ENCODE results near the gene ARNT2.

The ARNT2 gene

GRCh38 chr15:80404761-80405553 is 775 bp downstream of the ARNT2 start:
- CTCF ChIA-PET = interaction anchor here (0.7 kb wide), 1 partner anchor 8 kb away, joined by 3 read pairs; no protein-coding TSS in a partner anchor
- peak in 2 of 3 donors; percentile 6 to 17 for DNase-seq

DNA sequence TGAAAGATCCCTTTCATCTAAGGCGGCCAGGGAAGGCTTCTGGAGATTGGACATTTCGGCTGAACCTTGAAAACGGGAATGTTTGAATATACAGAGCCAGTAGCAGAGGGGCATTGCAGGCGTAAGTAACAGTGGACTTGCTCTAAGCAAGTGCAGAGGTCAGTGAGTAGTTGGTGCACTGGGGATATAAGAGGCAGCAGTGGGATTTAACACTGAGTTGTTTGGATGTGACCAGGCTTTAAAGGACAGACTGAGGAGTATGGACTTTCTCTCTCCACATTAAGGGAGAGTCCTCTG is 1.3 kb downstream of the ARNT2 start:
- H3K4me3 ChIP-seq (ENCODE audit: control insufficient read depth in 1 of 7, extremely low read depth in 1 of 7, insufficient read depth in 4 of 7, low read depth in 2 of 7, low read length in 6 of 7) = no peak overlapping the region

More at GRCh38 chr15:80404761-80405553, 775 bp downstream of the ARNT2 start:
- H3K27me3 ChIP-seq (replicated peaks in 2 of 5; ENCODE audit: control insufficient read depth in 4 of 5, insufficient read depth in 5 of 5, low read length in 4 of 5) = peaks cover 7 to 69% (median 20%) of the 10 kb centered on the region in 5 experiments
- H3K4me1 ChIP-seq (ENCODE audit: control extremely low read depth in 1 of 4, control insufficient read depth in 4 of 4, insufficient read depth in 4 of 4, low read length in 3 of 4) = peaks cover 0 to 13% (median 5%) of the 10 kb centered on the region in 4 experiments
- POLR2A ChIA-PET = no interaction called here
- 12% methylated on average over 17 of the region's 33 CpGs for WGBS (ENCODE audit: insufficient coverage)
- H3K9me3 ChIP-seq (ENCODE audit: control extremely low read depth in 1 of 5, control insufficient read depth in 4 of 5, insufficient read depth in 2 of 5, low read depth in 1 of 5, low read length in 4 of 5) = no peaks in the 10 kb centered on the region
- peak overlapping the region in 6 of 7 experiments; percentile 40 to 69 (median 56) for H3K4me3 ChIP-seq (ENCODE audit: control insufficient read depth in 1 of 7, extremely low read depth in 1 of 7, insufficient read depth in 4 of 7, low read depth in 2 of 7, low read length in 6 of 7)
- no peaks in the 10 kb centered on the region for H3K36me3 ChIP-seq (ENCODE audit: control insufficient read depth in 4 of 4, insufficient read depth in 4 of 4, low read length in 3 of 4)
- no peak overlapping the region for H3K27ac ChIP-seq (ENCODE audit: insufficient read depth in 1 of 2, low read depth in 1 of 2, low read length in 2 of 2, poor library complexity in 1 of 2, severe bottlenecking in 2 of 2)

GRCh38 chr15:80405970-80406369 is 1.8 kb downstream of the ARNT2 start:
- H3K27ac ChIP-seq (ENCODE audit: insufficient read depth in 1 of 2, low read depth in 1 of 2, low read length in 2 of 2, poor library complexity in 1 of 2, severe bottlenecking in 2 of 2) = no peak overlapping the region
- no peaks in the 10 kb centered on the region for H3K9me3 ChIP-seq (ENCODE audit: control extremely low read depth in 1 of 5, control insufficient read depth in 4 of 5, insufficient read depth in 2 of 5, low read depth in 1 of 5, low read length in 4 of 5)
- H3K4me3 ChIP-seq (ENCODE audit: control insufficient read depth in 1 of 7, extremely low read depth in 1 of 7, insufficient read depth in 4 of 7, low read depth in 2 of 7, low read length in 6 of 7) = no peak overlapping the region
- CTCF ChIA-PET = no interaction called here
- WGBS (ENCODE audit: insufficient coverage) = 86% methylated on average over 1 of the region's 2 CpGs
- peaks cover 0 to 13% (median 5%) of the 10 kb centered on the region in 4 experiments for H3K4me1 ChIP-seq (ENCODE audit: control extremely low read depth in 1 of 4, control insufficient read depth in 4 of 4, insufficient read depth in 4 of 4, low read length in 3 of 4)
- DNase-seq = no peak
- POLR2A ChIA-PET = no interaction called here
- H3K36me3 ChIP-seq (ENCODE audit: control insufficient read depth in 4 of 4, insufficient read depth in 4 of 4, low read length in 3 of 4) = no peaks in the 10 kb centered on the region
- H3K27me3 ChIP-seq (replicated peaks in 2 of 5; ENCODE audit: control insufficient read depth in 4 of 5, insufficient read depth in 5 of 5, low read length in 4 of 5) = peaks cover 7 to 73% (median 20%) of the 10 kb centered on the region in 5 experiments

More for the DNA sequence above, 1.3 kb downstream of the ARNT2 start:
- Histone ChIP-seq H3K27me3 (replicated peaks in 2 of 5; ENCODE audit: control insufficient read depth in 4 of 5, insufficient read depth in 5 of 5, low read length in 4 of 5) (peaks cover 7 to 70% (median 20%) of the 10 kb centered on the region in 5 experiments), H3K4me1 (ENCODE audit: control extremely low read depth in 1 of 4, control insufficient read depth in 4 of 4, insufficient read depth in 4 of 4, low read length in 3 of 4) (peaks cover 0 to 13% (median 5%) of the 10 kb centered on the region in 4 experiments), H3K9me3 (ENCODE audit: control extremely low read depth in 1 of 5, control insufficient read depth in 4 of 5, insufficient read depth in 2 of 5, low read depth in 1 of 5, low read length in 4 of 5) (no peaks in the 10 kb centered on the region), H3K27ac (ENCODE audit: insufficient read depth in 1 of 2, low read depth in 1 of 2, low read length in 2 of 2, poor library complexity in 1 of 2, severe bottlenecking in 2 of 2) (no peak overlapping the region), H3K36me3 (ENCODE audit: control insufficient read depth in 4 of 4, insufficient read depth in 4 of 4, low read length in 3 of 4) (no peaks in the 10 kb centered on the region)
- ChIA-PET CTCF (no interaction called here), POLR2A (no interaction called here)
- DNase-seq = no peak
- WGBS (ENCODE audit: insufficient coverage) = 88% methylated on average over 4 of the region's 4 CpGs

GRCh38 chr15:80411788-80412288 is 7.7 kb downstream of the ARNT2 start:
- POLR2A ChIA-PET = no interaction called here
- H3K9me3 ChIP-seq (ENCODE audit: control extremely low read depth in 1 of 5, control insufficient read depth in 4 of 5, insufficient read depth in 2 of 5, low read depth in 1 of 5, low read length in 4 of 5) = no peaks in the 10 kb centered on the region
- WGBS (ENCODE audit: insufficient coverage) = no CpG with 5 or more reads among the region's 1 CpG
- H3K27ac ChIP-seq (ENCODE audit: insufficient read depth in 1 of 2, low read depth in 1 of 2, low read length in 2 of 2, poor library complexity in 1 of 2, severe bottlenecking in 2 of 2) = no peak overlapping the region
- H3K4me3 ChIP-seq (ENCODE audit: control insufficient read depth in 1 of 7, extremely low read depth in 1 of 7, insufficient read depth in 4 of 7, low read depth in 2 of 7, low read length in 6 of 7) = no peak overlapping the region
- CTCF ChIA-PET = interaction anchor here (1.1 kb wide), 1 partner anchor 156 kb away, joined by 3 read pairs; no protein-coding TSS in a partner anchor
- no peak for DNase-seq
- H3K27me3 ChIP-seq (replicated peaks in 2 of 5; ENCODE audit: control insufficient read depth in 4 of 5, insufficient read depth in 5 of 5, low read length in 4 of 5) = peaks cover 2 to 26% (median 7%) of the 10 kb centered on the region in 5 experiments
- no peaks in the 10 kb centered on the region for H3K36me3 ChIP-seq (ENCODE audit: control insufficient read depth in 4 of 4, insufficient read depth in 4 of 4, low read length in 3 of 4)
- H3K4me1 ChIP-seq (ENCODE audit: control extremely low read depth in 1 of 4, control insufficient read depth in 4 of 4, insufficient read depth in 4 of 4, low read length in 3 of 4) = no peaks in the 10 kb centered on the region

GRCh38 chr15:80414546-80415357 is 10.6 kb downstream of the ARNT2 start:
- CTCF ChIA-PET = interaction anchor here (1.1 kb wide), 1 partner anchor 750 kb away, joined by 3 read pairs; no protein-coding TSS in a partner anchor
- Histone ChIP-seq H3K9me3 (ENCODE audit: control extremely low read depth in 1 of 5, control insufficient read depth in 4 of 5, insufficient read depth in 2 of 5, low read depth in 1 of 5, low read length in 4 of 5) (no peaks in the 10 kb centered on the region), H3K4me1 (ENCODE audit: control extremely low read depth in 1 of 4, control insufficient read depth in 4 of 4, insufficient read depth in 4 of 4, low read length in 3 of 4) (no peaks in the 10 kb centered on the region), H3K27ac (ENCODE audit: insufficient read depth in 1 of 2, low read depth in 1 of 2, low read length in 2 of 2, poor library complexity in 1 of 2, severe bottlenecking in 2 of 2) (no peak overlapping the region), H3K4me3 (ENCODE audit: control insufficient read depth in 1 of 7, extremely low read depth in 1 of 7, insufficient read depth in 4 of 7, low read depth in 2 of 7, low read length in 6 of 7) (no peak overlapping the region), H3K36me3 (ENCODE audit: control insufficient read depth in 4 of 4, insufficient read depth in 4 of 4, low read length in 3 of 4) (no peaks in the 10 kb centered on the region), H3K27me3 (replicated peaks in 2 of 5; ENCODE audit: control insufficient read depth in 4 of 5, insufficient read depth in 5 of 5, low read length in 4 of 5) (peaks cover 0 to 18% (median 2%) of the 10 kb centered on the region in 5 experiments)
- 95% methylated on average over 3 of the region's 7 CpGs for WGBS (ENCODE audit: insufficient coverage)
- POLR2A ChIA-PET = no interaction called here
- no peak for DNase-seq

GRCh38 chr15:80415358-80415670 is 11.1 kb downstream of the ARNT2 start:
- Histone ChIP-seq H3K4me3 (ENCODE audit: control insufficient read depth in 1 of 7, extremely low read depth in 1 of 7, insufficient read depth in 4 of 7, low read depth in 2 of 7, low read length in 6 of 7) (no peak overlapping the region), H3K27me3 (replicated peaks in 2 of 5; ENCODE audit: control insufficient read depth in 4 of 5, insufficient read depth in 5 of 5, low read length in 4 of 5) (peaks cover 0 to 14% (median 2%) of the 10 kb centered on the region in 5 experiments), H3K4me1 (ENCODE audit: control extremely low read depth in 1 of 4, control insufficient read depth in 4 of 4, insufficient read depth in 4 of 4, low read length in 3 of 4) (no peaks in the 10 kb centered on the region), H3K36me3 (ENCODE audit: control insufficient read depth in 4 of 4, insufficient read depth in 4 of 4, low read length in 3 of 4) (no peaks in the 10 kb centered on the region), H3K27ac (ENCODE audit: insufficient read depth in 1 of 2, low read depth in 1 of 2, low read length in 2 of 2, poor library complexity in 1 of 2, severe bottlenecking in 2 of 2) (no peak overlapping the region), H3K9me3 (ENCODE audit: control extremely low read depth in 1 of 5, control insufficient read depth in 4 of 5, insufficient read depth in 2 of 5, low read depth in 1 of 5, low read length in 4 of 5) (no peaks in the 10 kb centered on the region)
- ChIA-PET CTCF (interaction anchor here (1.1 kb wide), 1 partner anchor 749 kb away, joined by 3 read pairs; no protein-coding TSS in a partner anchor), POLR2A (no interaction called here)
- no peak for DNase-seq
- whole genome bisulfite sequencing (ENCODE audit: insufficient coverage) = 94% methylated on average over 11 of the region's 11 CpGs

GRCh38 chr15:80416702-80417101 is 12.5 kb downstream of the ARNT2 start:
- Histone ChIP-seq H3K4me1 (ENCODE audit: control extremely low read depth in 1 of 4, control insufficient read depth in 4 of 4, insufficient read depth in 4 of 4, low read length in 3 of 4) (no peaks in the 10 kb centered on the region), H3K9me3 (ENCODE audit: control extremely low read depth in 1 of 5, control insufficient read depth in 4 of 5, insufficient read depth in 2 of 5, low read depth in 1 of 5, low read length in 4 of 5) (no peaks in the 10 kb centered on the region), H3K27ac (ENCODE audit: insufficient read depth in 1 of 2, low read depth in 1 of 2, low read length in 2 of 2, poor library complexity in 1 of 2, severe bottlenecking in 2 of 2) (no peak overlapping the region), H3K36me3 (ENCODE audit: control insufficient read depth in 4 of 4, insufficient read depth in 4 of 4, low read length in 3 of 4) (no peaks in the 10 kb centered on the region), H3K4me3 (ENCODE audit: control insufficient read depth in 1 of 7, extremely low read depth in 1 of 7, insufficient read depth in 4 of 7, low read depth in 2 of 7, low read length in 6 of 7) (no peak overlapping the region), H3K27me3 (replicated peaks in 2 of 5; ENCODE audit: control insufficient read depth in 4 of 5, insufficient read depth in 5 of 5, low read length in 4 of 5) (peaks cover 0 to 7% (median 0%) of the 10 kb centered on the region in 5 experiments)
- CTCF ChIA-PET = no interaction called here
- POLR2A ChIA-PET = no interaction called here
- no peak for DNase-seq
- 100% methylated on average over 3 of the region's 4 CpGs for WGBS (ENCODE audit: insufficient coverage)
